Placental epithelial cell (primary cell): ENCODE measurements around the gene MT1B. TPM values are rescaled to one million over a fixed set of nuclear protein-coding genes. Genes with fewer than 3 reads are reported as not detected.

Experiments used
- total RNA-seq: library from RNA; depleted of rRNA; stranded (reverse); fragments of >200 nt; gene quantifications from 2 replicates; pipeline ENCODE4 v1.2.3, GENCODE V29; 2012

Gene MT1B
- not detected in 2 replicates for total RNA-seq

DNA sequence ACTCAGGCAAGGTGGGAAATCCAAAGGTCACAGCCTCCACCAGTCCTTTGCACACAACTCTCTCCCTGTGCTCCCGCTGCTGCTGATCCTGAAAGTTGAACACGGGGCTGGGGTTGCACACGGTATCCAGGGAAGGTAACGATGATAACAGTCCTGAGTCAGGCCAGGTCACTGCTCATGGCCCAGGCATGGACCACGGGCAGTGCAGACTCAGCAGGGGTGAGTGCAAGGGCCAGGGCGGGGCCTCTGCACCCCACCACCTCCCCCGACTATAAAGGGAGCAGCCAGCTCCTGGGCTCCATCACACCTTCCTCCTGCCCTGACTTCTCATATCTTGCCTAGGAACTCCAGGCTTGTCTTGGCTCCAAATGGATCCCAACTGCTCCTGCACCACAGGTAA is at the start of gene MT1B:
MT1B (plus strand) TSS at position 301 of the 400 bp plus-strand sequence; CDS start at position 369, 68 bp downstream.

DNA sequence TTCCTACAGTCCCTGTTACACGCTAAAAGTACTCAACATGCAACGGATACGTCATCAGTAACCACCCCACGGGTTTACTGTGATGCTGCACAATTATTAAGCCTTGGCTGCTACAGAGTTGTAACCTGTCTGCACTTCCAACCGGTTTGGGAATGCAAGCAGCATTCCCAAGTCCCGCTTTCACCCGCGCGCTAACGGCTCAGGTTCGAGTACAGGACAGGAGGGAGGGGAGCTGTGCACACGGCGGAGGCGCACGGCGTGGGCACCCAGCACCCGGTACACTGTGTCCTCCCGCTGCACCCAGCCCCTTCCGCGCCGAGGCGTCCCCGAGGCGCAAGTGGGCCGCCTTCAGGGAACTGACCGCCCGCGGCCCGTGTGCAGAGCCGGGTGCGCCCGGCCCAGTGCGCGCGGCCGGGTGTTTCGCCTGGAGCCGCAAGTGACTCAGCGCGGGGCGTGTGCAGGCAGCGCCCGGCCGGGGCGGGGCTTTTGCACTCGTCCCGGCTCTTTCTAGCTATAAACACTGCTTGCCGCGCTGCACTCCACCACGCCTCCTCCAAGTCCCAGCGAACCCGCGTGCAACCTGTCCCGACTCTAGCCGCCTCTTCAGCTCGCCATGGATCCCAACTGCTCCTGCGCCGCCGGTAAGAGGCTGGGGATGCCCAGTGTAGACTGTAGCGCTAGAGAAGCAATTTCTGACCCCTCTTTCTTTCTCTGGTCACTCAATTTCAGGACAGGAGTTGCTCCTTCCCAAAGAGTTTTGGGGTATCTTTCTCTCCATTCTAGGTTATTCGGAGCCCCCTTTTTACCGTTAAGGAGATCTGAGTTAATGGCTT is 43.4 kb upstream of the MT1B start, which contains the start of gene MT2A:
MT2A (plus strand) TSS at position 542 of the 833 bp plus-strand sequence; CDS start at position 614, 72 bp downstream.

DNA sequence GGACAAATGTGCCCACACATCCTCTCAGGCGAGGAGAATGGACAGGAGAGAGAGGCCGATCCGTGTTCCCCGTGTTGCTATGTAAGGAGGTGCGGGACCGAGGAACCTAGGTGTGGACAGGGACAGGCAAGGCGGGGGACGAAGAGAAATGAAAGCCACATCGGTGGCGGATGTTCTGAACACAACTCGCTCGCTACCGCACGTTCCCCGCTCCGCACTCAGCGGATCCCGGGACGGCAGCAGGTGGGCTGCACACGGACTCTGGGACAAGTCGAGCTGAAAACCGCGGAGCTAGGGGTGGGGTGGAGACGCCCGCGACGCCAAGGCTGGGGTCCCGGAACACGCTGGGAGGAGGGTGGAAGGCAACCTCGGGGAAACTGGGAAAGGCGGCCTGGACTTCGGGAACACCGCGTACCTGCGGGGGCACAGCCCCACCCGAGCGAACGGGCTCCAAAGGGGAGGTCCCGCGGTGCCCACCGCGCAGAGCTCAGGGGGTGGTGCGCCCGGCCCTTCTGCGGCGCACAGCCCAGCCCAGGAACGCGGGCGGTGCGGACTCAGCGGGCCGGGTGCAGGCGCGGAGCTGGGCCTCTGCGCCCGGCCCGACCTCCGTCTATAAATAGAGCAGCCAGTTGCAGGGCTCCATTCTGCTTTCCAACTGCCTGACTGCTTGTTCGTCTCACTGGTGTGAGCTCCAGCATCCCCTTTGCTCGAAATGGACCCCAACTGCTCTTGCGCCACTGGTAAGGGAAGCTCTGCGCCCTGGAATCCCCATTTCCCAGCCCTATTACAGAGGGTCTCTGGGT is 26.3 kb upstream of the MT1B start, which contains the start of gene MT1E:
MT1E (plus strand) TSS at position 642 of the 803 bp plus-strand sequence; CDS start at position 713, 71 bp downstream.

DNA sequence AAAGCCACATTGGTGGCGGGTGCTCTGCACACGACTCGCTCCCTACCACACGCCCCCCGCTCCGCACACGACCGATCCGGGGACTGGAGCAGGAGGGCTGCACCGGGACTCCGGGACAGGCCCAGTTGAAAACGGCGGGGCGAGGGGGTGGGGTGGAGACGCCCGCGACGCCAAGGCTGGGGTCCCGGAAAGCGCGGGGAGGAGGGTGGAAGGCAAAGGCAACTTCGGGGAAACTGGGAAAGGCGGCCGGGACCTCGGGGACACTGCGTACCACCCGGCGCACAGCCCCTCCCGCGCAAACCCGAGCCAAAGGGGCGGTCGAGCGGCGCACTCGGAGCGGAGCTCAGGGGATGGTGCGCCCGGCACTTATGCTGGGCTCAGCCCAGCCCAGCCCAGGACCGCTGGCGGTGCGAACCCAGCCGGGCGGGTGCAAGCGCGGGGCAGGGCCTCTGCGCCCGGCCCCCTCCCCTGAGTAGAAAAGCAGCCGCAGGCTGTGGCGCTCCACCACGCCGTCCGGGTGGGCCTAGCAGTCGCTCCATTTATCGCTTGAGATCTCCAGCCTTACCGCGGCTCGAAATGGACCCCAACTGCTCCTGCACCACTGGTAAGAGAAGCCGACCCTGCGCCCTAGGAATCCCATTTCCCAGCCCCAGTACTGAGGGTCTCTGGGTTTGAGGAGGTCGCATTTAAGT is 19.4 kb upstream of the MT1B start, which contains the start of gene MT1M:
MT1M (plus strand) TSS at position 504 of the 692 bp plus-strand sequence; CDS start at position 577, 73 bp downstream.

DNA sequence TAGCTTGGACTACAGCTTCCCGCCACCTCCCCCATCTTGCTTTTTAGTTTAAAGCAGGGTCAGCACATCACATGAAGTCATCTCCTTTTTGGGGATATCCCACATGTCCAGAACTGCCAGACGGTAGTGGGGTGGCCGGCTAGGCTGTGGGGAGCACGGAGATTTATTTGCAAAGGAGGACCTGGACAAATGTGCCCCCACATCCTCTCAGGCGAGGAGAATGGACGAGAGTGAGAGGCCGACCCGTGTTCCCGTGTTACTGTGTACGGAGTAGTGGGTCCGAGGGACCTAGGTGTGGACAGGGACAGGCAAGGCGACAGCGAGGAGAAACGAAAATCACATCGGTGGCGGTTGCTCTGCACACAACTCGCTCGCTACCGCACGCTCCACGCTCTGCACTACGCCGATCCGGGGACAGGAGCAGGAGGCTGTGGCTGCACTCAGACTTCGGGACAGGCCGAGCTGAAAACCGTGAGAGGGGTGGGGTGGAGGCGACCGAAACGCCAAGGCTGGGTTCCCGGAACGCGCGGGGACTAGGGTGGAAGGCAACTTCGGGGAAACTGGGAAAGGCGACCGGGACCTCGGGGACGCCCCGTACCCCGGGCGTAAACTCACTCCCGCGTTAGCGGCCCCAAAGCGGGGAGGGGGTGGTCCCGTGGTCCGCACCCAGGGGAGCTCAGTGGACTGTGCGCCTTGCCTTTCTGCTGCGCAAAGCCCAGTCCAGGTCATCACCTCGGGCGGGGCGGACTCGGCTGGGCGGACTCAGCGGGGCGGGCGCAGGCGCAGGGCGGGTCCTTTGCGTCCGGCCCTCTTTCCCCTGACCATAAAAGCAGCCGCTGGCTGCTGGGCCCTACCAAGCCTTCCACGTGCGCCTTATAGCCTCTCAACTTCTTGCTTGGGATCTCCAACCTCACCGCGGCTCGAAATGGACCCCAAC is 13.6 kb upstream of the MT1B start, which contains the start of gene MT1A:
MT1A (plus strand) TSS at position 853 of the 937 bp plus-strand sequence; CDS start at position 926, 73 bp downstream.

DNA sequence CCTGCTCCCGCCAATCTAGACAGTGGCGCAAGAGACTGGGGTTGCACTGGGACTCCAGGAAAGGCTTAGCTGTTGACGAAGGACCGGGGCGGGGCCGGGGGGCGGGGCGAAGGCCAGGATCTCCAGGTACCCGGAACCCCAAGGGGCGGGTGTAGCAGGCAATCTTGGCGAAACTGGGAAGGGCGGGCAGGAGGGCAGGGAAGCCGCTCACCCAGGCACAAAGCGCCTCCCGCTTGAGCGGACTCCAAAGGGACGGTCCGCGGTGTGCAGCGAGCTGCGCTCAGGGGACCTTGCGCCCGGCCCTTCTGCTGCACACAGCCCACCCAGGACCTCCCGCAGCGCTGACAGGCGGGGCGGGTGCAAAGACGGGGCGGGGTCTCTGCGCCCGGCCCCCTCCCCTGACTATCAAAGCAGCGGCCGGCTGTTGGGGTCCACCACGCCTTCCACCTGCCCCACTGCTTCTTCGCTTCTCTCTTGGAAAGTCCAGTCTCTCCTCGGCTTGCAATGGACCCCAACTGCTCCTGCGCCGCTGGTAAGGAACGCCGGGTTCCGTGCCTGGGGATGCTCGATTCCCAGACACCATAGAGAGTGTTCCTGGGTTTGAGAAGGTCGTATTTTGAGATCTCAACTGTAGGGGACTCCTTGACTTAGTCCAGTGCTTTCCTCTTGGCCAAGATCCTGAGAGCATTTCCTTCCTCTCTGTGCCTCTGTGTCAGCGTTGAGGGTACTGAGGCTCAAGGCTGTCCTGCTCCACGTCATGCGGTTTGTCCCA is 6.1 kb downstream of the MT1B start, which contains the start of gene MT1F:
MT1F (plus strand) TSS at position 405 of the 772 bp plus-strand sequence; CDS start at position 505, 100 bp downstream.

DNA sequence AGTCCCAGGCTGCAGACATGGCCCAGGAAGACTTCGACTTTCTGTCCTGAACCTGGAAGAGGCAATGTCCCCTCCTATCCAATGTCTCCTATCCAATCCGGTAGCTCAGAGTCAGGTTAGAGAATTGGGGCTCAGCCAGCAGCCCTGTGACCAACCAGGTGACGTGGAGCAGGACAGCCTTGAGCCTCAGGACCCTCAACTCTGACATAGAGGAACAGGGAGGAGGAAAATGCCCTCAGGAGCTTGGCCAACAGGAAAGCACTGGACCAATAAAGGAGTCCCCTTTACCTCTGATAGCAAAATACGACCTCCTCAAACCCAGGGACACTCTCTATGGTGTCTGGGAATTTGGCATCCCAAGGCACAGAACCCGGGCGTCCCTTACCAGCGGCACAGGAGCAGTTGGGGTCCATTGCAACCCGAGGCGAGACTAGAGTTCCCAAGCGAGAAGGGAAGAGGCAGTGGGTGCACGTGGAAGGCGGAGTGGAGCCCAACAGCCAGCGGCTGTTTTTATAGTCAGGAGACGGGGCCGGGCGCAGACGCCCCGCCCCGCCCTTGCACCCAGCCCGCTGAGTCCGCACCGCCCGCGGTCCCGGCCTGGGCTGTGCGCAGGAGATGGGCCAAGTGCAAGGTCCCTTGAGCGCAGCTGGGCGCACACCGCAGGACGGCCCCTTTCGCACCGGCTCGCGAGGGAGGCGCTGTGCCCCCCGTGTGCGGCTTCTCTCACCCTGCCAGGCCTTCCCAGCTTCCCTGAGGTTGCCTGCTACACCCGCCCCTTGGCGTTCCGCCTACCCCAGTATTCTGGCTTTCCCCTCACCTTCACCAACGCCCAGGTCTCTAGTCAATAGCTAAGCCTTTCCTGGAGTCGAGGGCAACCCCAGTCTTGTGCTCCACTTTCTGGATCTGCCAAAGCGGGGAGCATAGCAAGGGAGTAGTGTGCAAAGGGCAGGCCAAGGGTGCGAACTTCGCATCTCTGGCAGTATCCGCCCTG is 16.2 kb downstream of the MT1B start, which contains the start of gene MT1G:
MT1G (minus strand) TSS at position 485 of the 991 bp plus-strand sequence; CDS start at position 413, 72 bp downstream.

DNA sequence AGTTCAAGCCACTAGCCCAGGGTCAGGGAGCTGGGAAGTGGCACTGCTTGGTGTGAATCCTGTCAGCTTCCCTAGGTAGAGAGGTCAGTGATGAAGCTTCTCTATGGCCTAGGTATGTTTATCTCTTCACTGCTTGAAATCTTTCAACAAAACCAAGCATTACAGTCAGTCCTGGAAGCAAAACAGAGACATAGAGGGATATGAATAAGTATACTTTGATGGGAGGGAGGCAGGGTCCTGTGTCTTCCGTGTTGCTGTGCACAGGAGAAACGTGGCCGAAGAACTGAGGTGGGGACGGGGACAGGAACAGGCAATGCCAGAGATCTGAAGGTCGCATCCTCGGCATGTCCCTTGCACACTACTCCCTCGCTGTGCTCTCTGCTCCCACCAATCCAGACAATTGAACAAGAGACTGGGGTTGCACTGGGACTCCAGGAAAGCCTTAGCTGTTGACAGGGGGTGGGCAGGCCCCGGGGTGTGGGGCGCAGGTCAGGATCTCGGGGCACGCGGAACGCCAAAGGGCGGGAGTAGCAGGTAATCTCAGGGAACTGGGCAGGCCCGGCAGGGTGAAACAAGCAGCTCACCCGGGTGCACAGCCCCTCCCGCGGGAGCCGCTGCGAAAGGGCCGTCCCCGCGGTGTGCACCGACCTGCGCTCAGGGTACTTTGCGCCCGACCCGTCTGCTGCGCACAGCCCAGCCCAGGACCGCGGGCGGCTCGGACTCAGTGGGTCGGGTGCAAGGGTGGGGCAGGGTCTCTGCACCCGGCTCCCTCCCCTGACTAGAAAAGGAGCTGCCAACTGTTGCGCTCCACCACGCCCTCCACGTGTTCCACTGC is 17.5 kb downstream of the MT1B start, which contains the start of gene MT1H:
MT1H (plus strand) TSS at position 810 of the 835 bp plus-strand sequence. CDS start 71 bp downstream, outside the sequence.

DNA sequence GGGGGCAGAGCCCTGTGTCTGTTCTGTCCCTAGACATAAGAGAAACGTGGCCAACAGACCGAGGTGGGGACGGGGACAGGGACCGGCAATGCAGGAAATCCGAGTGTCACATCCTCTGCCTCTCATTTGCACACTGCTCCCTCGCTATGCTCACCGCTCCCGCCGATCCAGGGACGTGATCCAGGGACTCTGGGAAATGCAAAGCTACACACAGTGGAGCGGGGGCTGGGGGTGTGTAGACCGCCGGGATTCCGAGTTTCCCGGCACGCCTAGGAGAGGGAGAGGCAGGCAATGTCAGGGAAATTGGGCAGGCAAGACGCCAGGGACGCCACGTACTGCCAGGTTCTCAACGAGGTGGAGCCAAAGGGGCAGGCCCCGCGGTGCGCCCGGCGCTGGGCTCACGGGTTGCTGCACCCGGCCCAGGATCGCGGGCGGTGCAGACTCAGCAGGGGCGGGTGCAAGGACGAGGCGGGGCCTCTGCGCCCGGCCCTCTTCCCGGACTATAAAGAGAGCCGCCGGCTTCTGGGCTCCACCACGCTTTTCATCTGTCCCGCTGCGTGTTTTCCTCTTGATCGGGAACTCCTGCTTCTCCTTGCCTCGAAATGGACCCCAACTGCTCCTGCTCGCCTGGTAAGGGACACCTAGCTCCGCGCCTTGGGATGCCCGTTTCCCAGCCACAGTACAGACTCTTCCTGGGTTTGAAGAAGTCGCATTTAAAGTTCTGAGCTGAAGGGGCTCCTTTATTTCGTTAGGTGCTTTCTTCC is 30.4 kb downstream of the MT1B start, which contains the start of gene MT1X:
MT1X (plus strand) TSS at position 532 of the 764 bp plus-strand sequence; CDS start at position 603, 71 bp downstream.

Other genes with a start within 250 kb of the MT1B start
- 212 and 216 TPM in 2 replicates for gene AMFR, start 226.3 kb upstream of the MT1B start, total RNA-seq
- 41.6 and 67.2 TPM in 2 replicates for gene NUDT21, start 200.6 kb upstream of the MT1B start, total RNA-seq
- gene OGFOD1, start 200.3 kb upstream of the MT1B start, total RNA-seq: 33.4 and 109 TPM in 2 replicates
- gene BBS2, start 131.9 kb upstream of the MT1B start, total RNA-seq: 42.6 and 61.2 TPM in 2 replicates
- gene MT4, start 86.8 kb upstream of the MT1B start, total RNA-seq: not detected in 2 replicates
- gene MT3, start 62.4 kb upstream of the MT1B start, total RNA-seq: not detected in 2 replicates
- 3.1 and 6.9 TPM in 2 replicates for gene MT2A, start 43.3 kb upstream of the MT1B start, total RNA-seq
- 52.9 and 91.5 TPM in 2 replicates for gene MT1E, start 26.1 kb upstream of the MT1B start, total RNA-seq
- gene MT1M, start 19.2 kb upstream of the MT1B start, total RNA-seq: 0.22 and 0.79 TPM in 2 replicates
- not detected in 2 replicates for gene MT1A, start 13.2 kb upstream of the MT1B start, total RNA-seq
- gene MT1F, start 6.1 kb downstream of the MT1B start, total RNA-seq: 9.1 and 14.5 TPM in 2 replicates
- gene MT1G, start 16.2 kb downstream of the MT1B start, total RNA-seq: not detected in 2 replicates
- gene MT1H, start 17.9 kb downstream of the MT1B start, total RNA-seq: 1.5 TPM in 1 of 2 replicates, not detected in the other
- gene MT1X, start 30.6 kb downstream of the MT1B start, total RNA-seq: 36.9 and 47.0 TPM in 2 replicates
- gene NUP93, start 78.2 kb downstream of the MT1B start, total RNA-seq: 29.1 and 54.5 TPM in 2 replicates
- 0.22 and 1.6 TPM in 2 replicates for gene SLC12A3, start 213.3 kb downstream of the MT1B start, total RNA-seq